KBM-7 (cell line): ENCODE results near the gene KCNJ12.
"Not testable (repeated sequence)": the region's sequence is repeated elsewhere in the genome, so short reads cannot be mapped to it uniquely, and the experiment has no call there.

Source experiments
- DNase-seq: peaks from one replicate; pipeline ENCODE4 v3.0.0-alpha.2; 2015
- in situ Hi-C: fragments of 300-500 bp; cut with MboI; formaldehyde crosslinking; loops from 2 replicates; pipeline ENCODE4 v1.14.3; 2020; ENCODE audit warnings: low sequenced_read_pairs, low pct_unique_long_range_greater_than_20kb, mixed read lengths

The KCNJ12 gene

DNA sequence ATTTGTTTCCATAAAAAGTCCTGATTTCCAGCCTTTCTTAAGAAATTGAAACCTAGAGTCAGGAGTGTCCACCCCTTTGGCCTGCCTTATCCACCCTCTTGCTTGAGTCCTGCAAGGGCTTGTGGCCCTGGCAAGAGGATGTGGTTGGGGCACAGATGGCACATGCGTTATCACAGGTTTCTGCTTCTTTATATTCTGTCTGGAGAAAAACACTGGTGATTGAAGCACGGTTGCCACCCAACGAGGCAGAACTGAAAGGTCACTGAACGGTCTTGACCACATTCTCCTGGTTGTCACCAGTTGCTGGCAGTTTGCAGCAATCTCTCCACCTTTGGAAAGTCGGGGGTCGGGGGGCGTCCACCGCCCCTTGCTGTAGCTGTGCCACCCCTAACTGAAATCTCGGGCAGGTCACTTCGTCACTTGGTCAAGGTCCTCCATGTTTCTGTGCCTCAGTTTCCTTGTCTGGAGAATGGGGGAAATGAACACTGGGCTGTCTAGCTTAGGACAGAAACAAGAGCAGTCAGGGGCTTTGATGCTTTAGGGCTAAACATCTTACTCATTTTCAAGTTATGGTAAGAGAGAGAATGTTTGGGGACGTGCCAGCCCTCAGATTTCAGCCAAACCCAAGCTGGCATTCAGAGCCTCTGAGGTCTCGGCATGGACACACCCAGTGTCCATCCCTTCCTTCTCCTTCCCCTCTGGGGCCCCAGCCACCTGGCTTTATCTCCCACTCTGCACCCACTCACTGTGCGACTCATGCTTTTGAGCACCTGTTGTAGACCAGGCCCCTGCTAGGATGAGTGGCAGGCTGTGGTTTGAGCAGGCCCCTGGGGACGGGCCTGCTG, 27.9 kb upstream of the KCNJ12 start:
- in situ Hi-C loops, DNase-seq: not testable (repeated sequence)

DNA sequence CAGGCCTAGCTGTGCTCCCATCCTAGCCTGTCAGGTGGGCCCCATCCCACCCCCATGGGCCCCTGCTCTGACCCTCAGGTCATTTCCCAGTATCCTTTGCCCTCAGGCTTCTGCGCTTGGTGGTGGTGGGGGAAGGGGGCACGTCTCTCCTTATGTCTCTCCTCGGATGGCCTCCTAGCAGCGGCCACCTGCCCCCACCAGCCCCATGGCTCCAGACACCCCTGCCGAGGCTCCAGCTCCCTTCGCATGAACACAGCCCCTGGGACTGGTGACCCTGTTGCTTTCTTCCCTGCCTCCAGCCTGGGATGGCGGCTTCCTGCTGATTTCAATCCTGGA, 27.3 kb upstream of the KCNJ12 start:
- DNase-seq, in situ Hi-C loops: not testable (repeated sequence)

DNA sequence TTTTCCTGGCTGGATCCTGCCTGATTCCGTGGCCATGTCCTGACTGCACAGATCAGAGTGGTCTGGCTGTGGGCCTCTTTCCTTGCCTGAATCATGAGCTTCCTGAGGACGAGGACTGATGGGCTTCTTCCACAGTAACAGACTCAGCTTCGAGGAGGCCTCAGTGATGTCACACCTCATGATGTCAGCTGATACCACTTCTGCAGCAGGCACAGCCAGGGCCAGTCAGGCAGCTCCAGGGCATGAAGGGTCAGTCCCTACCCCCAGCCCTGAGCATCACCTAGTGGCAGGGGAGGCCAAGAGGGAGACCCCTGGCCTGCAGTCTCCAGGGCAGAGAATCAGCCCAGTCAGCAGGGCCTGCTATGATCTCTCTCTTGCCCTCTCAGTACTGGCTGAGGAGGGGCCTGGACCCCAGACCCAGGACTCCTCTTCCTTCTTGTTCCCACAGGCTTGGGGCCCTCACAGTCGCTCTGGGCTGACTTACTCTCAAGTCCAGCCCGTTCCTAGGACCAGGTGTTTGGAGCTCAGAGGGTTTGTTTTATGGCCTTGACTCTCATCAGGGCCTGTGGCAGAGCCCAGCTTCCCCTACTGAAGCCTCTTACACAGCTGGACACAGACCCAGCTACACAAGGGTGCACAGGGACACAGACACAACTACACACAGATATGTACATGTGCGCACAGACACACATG, 26.7 kb upstream of the KCNJ12 start:
- in situ Hi-C loops, DNase-seq: not testable (repeated sequence)

DNA sequence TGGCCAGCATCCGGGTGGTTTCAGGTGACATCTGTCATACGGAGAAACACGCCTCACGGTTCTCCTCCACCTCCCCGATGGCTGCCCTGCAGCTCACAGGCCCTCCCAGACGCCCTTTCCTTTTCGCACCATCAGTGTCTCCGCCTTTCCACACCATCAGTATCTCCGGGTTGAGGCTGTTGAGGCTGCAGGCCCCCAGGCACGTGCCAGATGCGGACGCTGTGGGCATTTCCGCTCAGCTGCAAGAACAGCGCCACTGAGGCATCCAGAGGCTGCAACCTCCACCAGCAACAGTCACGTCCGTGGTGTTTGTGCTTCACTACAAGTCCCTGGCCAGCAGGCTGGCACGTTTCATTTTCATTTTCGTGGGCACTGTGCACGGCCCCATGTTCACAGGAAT, 25.7 kb upstream of the KCNJ12 start:
- in situ Hi-C loops: not testable (repeated sequence)

DNA sequence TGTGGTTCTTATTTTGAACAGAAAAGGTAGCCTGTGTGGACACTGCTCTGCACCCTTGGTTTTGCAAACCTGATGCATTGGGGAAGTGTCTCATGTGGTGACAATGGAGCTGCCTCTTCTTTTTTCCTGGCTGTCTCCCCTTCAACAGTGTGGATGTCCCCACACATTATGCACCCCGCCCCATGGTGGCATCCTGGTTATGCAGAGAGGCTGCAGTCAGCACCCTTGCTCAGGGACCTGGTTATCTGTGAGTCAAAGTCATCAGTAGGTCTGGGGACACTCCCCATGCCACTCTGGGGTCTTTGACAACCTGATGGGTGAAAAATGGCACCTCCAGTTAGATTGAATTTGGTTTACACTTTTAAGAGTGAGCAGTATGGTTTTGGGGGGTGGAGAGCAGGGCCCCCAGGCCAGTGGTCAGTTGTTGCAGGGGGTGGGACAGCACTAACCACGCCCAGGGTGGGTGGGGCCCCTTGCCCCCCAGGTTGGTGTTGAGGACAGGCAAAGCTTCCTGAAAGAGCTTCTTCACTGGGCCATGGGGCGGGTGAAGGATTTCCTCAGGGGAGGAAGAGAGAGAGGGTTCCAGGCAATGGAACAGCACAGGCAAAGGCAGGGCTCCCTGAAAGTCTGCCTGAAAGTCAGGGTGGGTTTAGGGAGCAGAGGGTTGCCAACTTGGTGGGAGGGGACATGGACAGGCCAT, 24.6 kb upstream of the KCNJ12 start:
- in situ Hi-C loops: no loop called here
- no peak for DNase-seq

More for the DNA sequence above, 25.7 kb upstream of the KCNJ12 start:
- not testable (repeated sequence) for DNase-seq

DNA sequence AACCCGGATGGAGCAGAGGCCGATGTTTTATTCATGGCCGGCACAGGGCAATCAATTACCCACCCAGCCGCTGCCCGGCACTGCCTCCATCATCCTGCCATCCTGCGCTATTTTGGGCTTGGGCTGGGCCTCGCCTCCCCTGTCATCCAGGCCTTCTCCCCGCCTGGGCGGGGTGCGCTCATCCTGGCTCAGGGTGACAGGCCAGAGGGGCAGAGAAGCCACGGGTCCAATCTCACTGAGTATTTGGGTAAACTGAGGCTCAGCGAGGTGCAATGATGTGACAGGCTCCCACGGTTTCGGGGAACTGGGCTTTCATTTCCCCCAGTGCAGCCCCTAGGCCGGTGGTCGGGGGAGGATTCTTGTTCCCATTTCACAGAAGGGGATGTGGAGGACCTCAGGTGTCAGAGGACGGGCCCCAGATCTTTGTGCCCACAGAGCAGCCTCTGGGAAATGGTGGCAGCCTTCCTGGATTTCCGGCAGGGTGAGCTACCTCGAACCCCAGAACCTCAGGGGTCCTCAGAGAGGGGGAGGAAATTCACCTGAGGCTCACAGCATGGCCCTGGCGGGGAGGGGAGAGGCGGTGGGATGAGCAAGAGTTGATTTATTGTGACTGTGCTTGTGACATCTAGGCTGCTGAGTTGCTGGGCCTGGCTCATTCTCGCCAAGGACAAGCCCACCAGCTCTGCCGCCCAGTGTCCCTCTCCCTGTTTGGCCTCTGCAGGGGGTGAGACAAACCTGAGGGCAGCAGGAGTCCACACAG, 23.8 kb upstream of the KCNJ12 start:
- in situ Hi-C loops: no loop called here

DNA sequence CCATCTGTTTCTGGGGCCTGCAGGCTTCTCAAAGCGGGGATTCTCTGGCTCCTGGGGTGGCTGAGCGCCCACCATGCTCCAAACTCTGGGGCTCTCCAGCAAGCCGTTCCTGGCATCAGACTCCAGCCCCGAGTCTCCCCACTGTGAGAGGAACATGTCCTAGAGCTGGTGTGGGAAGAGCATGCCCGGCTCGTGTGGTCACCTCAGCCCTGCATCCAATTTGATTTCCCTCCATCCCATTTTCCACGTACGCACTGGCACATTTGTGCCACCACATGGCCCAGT, 23.2 kb upstream of the KCNJ12 start:
- in situ Hi-C loops: no loop called here
- no peak for DNase-seq

More for the DNA sequence above, 23.8 kb upstream of the KCNJ12 start:
- no peak for DNase-seq

DNA sequence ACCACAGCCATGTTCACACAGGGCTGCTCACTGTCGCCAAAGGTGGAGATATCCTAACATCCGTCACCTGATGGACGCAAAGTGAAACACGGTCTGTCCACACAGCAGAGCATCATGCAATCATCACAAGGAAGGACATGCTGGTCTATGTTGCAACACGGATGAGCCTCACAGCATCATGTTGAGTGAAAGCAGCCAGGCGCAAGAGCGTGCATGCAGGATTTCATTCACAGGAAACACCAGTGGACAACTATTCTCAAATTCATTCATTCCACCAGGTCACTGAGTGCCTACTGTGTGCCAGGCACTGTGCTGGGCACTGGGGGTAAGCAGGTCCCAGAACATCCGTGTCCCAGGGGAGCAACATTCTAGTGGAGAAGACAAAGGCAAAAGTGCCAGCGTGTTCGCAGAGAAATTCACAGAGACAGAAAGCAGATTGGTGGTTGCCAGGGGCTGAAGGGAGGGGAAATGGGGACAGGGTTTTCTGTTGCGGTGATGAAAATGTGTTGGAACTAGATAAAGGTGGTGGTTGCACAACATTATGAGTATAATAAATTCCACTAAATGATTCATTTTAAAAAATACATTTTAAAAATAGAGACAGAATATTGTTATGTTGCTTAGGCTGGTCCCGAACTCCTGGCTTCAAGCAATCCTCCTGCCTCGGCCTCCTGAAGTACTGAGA, 22.7 kb upstream of the KCNJ12 start:
- in situ Hi-C loops: no loop called here

DNA sequence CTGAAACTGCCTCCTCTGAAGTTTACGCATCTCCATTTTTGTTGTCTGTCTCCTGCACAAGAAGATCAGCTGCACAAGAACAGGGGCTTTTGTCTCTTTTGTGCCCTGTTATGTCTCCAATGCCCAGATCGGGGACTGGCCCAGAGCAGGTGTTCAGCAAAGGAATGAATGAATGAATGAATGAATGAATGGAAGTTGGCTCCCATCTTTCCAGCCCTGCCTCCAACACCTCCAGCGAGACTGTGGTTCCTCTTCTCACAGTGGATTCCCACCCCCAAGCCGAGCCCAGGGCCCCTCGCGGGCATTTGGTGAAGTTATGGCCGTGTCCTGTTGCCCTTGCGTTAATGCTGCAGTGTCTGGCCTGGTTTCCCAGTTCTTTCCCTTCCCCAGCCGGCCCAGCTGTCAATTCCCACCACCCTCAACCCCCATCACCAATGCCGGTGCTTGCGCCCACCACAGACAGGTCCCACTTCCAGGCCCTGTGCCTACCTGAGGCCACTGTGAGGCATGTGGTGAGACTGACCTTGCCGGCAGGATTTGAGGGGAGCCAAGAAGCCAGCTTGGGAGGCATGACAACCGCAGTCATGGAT, 21.3 kb upstream of the KCNJ12 start:
- in situ Hi-C loops: no loop called here
- DNase-seq: no peak

More for the DNA sequence above, 22.7 kb upstream of the KCNJ12 start:
- no peak for DNase-seq

DNA sequence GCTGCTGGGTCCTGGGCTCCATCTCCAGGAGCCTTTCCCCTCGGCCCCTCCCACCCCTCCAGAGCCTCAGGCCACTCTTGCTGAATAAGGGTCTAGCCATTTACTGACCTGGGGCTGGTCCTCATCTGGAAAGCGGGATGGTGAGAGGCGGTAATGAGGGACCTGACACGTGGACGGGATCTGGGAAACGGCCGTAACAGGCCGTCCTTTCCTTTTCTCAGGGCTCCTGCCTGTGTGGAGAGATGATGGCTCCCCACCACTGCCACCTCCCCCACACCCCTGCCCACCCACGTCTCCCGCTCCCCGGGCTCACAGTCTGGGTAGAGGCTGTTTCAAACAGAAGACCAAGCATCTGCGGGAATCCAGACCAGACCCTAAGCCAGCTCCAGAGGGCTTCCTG, 20.6 kb upstream of the KCNJ12 start:
- DNase-seq: no peak
- in situ Hi-C loops: no loop called here

DNA sequence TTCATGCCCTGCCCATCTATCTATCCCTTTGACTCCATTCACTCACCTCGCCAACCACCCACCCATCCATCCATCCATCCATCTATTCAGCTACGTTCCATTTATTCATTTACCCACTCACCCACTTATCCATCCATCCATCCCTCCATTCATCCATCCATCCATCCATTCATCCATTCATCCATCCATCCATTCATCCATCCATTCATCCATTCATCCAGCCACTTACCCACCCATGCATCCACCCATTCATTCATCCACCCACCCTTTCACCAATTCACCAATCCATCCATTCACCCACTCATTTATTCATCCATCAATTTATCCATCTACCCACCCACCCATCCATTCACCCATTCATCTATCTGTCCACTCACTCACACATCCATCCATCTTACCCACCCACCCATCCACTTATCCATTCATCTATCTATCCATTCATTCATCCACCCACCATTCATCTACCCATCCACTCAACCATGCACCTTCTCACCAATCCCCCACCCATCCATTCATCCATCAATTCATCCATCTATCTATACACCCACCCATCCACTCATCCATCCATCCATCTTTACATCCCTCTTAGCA, 19.5 kb upstream of the KCNJ12 start:
- no peak for DNase-seq
- in situ Hi-C loops: no loop called here

DNA sequence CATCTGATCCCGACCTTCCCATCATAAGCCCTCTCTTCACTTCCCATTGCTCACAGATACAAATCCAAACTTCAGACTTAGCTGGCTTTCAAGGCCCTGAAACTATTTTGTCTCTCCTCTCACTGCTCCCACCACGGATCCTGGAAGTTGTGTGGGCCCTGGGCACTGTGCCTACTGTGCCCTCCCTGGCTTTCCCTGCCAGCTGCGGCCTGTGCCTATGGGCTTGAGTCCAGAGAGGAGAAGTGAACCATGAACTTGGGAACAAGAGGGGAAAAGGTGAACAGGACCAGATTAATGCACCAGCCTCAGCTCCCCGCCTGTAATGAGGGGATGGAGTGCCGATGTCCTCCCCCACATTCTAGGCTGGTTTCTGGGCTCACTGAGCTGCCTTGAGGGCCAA, 18.9 kb upstream of the KCNJ12 start:
- no peak for DNase-seq
- in situ Hi-C loops: no loop called here

DNA sequence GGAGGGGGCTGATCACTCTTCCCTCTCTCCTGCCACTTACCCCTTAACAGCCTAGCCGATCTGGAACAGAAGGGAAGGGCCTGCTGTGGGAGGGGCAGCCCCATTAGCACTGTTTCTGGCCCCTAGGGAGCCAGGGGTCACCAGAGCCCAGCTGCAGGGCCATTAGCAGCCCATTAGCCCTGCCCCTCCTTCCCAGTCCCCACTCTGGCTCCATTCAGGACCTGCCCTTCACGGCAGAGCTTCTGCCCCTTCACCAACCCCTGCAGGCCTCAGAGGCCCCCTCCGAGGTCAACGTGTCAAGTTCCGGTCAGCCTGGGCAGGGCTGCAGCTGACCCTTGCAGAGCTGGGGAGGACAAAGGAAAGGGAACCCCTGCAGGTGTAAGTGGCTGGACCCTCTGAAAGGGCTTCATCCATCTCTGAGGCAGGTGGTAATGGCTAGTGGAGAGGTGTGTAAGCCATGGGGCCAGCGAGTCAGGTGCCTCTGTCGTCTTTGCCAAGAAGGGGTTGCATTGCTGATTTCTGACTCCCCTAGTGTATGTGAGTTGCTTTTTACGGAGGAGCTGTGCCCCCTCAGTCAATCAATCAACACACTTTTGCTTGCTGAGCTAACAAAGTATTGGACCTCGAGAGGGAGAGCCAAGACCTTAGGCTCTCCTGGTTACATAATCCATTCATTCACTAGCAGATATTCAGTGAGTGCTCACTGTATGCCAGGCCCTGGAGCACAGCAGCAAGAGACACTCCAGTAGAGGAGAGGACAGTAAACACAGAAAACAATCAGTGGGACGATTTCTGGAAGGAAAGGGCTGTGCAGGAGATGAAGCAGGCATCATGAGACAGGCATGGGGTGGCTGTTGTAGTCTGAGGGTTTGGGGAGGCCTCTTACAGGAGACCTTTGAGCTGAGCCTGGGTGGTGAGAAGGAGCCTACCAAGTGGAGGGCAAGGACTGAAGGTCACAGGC, 18.2 kb upstream of the KCNJ12 start:
- DNase-seq: no peak
- in situ Hi-C loops: no loop called here

DNA sequence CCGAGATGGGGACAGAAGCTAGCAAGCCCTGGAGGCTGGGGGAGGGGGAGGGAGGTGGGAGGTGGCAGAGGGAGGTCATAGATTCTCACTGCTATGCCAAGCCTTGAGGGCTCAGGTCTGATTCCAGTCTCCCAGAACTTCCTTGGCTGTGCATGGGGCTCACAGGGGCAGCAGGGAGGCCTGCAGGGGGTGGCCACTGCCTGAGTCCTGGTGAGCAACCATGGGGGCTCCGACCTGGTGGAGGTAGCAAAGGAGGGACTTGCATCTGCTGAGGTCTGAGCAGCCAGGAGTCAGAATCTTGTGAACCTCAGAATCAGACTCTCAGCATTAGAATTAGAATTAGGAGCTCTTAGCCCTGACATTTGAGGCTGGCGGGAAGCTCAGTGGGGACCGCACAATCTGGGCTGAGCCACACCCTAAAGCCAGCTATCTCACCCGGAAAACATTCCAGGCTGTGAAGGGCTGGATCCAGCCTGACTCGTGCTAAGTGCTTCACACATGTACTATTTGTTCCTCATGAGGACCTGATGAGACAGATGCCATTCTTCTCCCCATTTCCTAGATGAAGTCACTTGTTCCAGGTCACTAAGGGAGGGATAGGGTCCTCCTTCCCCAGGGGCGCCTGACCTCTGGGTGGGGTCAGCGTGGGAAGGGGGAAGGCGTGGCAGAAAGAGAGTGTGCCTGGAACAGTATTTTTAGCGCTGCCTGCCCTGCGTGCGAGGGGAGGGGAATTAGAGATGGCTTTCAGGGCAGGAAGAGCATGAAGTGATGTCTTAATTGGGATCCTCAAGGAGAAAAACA, 17.3 kb upstream of the KCNJ12 start:
- DNase-seq: no peak
- in situ Hi-C loops: no loop called here

DNA sequence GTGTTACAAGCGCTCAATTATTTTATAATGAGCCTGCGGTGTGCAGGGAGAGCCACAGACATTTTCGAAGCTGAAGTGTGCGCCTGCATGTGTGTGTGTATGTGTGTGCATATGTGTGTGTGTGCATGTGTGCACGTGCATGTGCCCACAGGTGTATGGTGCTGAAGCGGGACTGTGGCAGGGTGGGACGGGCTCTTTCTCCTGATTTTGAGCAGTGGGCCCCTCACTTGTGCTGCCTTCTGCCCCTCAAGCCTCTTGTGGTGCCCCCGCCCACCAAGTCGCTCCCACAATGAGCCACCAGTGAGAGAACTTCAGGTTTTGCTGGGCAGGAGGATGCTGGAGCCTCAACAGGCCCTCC, 16.7 kb upstream of the KCNJ12 start:
- in situ Hi-C loops: no loop called here
- no peak for DNase-seq

DNA sequence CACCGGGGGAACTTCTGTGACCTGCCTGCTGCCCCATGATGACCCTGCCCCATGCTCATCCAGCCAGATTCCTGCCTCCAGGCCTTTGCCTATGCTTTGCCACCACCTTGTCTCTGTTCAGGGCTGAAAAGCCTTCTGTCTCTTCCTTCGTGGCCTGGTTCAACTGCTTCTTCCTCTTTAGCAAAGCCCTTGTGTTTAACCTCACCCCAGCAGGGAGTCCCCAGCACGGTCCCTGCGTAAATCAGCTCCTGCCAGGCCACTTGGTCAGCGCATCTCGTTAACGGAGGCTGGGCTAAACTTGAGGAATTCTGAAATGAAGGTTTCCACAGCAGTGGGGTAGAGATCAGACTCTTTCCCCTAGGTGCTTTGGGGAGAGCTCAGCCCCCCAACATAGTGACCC, 16.1 kb upstream of the KCNJ12 start:
- in situ Hi-C loops: no loop called here
- peak; percentile 31 for DNase-seq
